OCI-LY7 (cell line): Measurements from ENCODE around the gene CNTNAP3B. TPM values are rescaled to one million over a fixed set of nuclear protein-coding genes. Genes with fewer than 3 reads are reported as not detected.

ENCODE experiments used
- small RNA-seq: library from RNA; depleted of rRNA; stranded (forward); fragments of <200 nt; gene quantifications from one replicate; pipeline ENCODE3, GENCODE V24; 2014
- total RNA-seq, 2 experiments: library from RNA; depleted of rRNA in 1 of 2; stranded (reverse); fragments of >200 nt in 1 of 2; shearing (Covaris generic) in 1 of 2; gene quantifications; 2 replicates each; pipeline ENCODE4 v1.2.3, GENCODE V29; 2014 to 2022

The CNTNAP3B gene
- total RNA-seq, 2 experiments from 2014 or later: not detected

Small RNA genes within 50 kb of the gene (small RNA-seq; reads per million reads assigned to genes)
- not detected for gene RN7SL343P

Other genes with a start within 250 kb of the CNTNAP3B start
- not detected in 2 replicates for gene SPATA31A6, start 54.2 kb upstream of the CNTNAP3B start, total RNA-seq (2014; rRNA removed; shearing (Covaris generic))
- gene SPATA31A6, start 54.2 kb upstream of the CNTNAP3B start, total RNA-seq (2022): not detected in 2 replicates